Nucleus accumbens (tissue), 56 donors: Measurements from ENCODE around the gene UBASH3B.
A peak's percentile ranks its signal among the peaks of the same experiment; 100 is the strongest.

Source experiments
- DNase-seq, 56 donors: peaks; one replicate each; lab custom pipeline; 2025; lab: John Stamatoyannopoulos, UW

UBASH3B gene

GRCh38 chr11:122777343-122777742 lies 121.8 kb downstream of the UBASH3B start:
- no peak for DNase-seq

GRCh38 chr11:122778148-122778547 lies 122.6 kb downstream of the UBASH3B start:
- peak in 7 of 56 donors; percentile 12 to 70 (median 23) for DNase-seq

DNA sequence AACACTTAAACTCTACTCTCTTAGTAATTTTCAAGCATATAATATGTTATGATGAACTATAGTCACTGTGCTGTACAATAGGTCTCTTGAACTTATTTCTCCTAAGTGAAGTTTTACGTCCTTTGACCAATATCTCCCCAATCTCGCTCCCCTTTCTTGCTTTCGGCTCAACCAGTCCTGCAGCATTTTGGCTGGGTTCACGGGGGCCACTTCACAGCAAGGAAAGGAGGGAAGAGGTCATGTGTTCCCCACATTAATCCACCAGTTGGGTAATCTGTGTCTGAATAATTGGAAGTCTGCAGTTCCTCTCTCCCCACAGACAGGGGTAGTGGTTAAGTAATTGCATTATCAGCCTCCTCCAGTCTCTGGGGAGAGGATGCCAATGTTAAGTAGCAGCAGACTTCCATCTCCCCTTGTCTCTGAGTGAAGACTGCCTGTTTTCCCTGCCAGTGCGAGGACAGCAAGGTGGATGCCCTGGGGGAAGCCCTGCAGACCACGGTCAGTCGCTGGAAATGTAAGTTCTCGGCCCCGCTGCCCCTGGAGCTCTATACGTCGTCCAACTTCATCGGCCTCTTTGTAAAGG lies 123.6 kb downstream of the UBASH3B start:
- DNase-seq = no peak

GRCh38 chr11:122780296-122780949 lies 124.9 kb downstream of the UBASH3B start:
- DNase-seq = no peak

- peak in 55 of 56 donors; percentile 23 to 90 (median 70) for DNase-seq
Observed at GRCh38 chr11:122781378-122782195, 126.1 kb downstream of the UBASH3B start.

DNA sequence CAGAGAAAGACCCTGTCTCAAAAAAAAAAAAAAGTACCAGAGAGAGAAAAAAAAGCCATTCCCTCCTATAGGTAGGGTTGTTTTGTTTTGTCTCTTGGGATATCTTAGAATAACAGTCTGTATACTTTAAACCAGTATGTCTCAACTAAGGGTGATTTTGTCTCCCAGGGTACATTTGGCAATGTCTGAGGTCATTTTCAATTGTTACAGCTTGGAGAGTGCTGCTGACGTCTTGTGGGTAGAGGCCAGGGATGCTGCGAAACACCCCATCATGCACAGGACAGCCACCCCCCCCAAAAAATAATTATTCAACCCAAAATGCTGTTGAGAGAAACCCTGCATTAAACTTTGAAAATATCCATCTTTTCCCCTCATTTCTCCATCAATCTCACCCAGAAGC lies 126.7 kb downstream of the UBASH3B start:
- DNase-seq = no peak

GRCh38 chr11:122784325-122784955 lies 128.9 kb downstream of the UBASH3B start:
- DNase-seq = no peak

GRCh38 chr11:122785031-122785541 lies 129.6 kb downstream of the UBASH3B start:
- DNase-seq = no peak

DNA sequence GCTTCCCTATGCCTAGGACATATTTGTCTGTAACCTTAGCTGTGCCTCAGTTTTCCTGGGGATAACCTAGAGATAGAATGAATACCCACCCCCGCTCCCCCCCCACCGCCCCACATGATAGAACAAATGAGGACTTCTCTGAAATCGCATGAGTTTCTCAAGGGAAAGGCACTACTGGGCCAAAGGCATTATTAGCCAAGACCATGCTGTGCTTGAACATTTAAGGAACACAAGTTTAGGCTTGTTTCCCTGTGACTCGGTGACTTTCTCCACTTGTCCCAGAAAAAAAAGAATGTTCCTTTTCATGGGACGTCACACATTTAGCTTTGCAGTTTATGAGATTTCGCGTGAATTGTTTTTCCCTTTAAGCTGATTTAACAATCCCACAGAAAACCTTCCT lies 131.4 kb downstream of the UBASH3B start:
- no peak for DNase-seq

- DNase-seq = no peak
Observed at GRCh38 chr11:122788781-122789535, 133.4 kb downstream of the UBASH3B start.

GRCh38 chr11:122789907-122790306 lies 134.4 kb downstream of the UBASH3B start:
- DNase-seq = no peak

GRCh38 chr11:122791411-122791810 lies 135.9 kb downstream of the UBASH3B start:
- DNase-seq = no peak

DNA sequence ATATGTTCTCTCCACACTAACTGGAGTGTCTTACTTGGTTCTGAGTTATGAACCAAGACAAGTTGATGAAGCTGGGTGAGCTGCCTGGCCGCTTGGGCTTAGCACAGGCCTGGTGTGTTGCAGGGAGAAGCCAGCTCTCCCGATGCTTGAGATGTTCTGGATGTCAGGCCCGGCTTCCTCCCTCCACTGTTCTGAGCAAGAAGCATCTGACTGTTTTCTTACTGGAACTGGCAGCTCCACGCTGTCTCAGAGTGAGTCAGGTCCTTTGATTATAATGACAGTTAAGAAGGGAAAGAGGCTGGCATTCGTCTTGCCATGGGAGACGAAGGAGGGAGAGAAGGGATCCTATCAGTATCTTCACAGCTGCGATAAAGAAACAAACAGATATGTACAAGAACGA lies 136.3 kb downstream of the UBASH3B start:
- peak in 25 of 56 donors; percentile 7 to 66 (median 25) for DNase-seq

DNA sequence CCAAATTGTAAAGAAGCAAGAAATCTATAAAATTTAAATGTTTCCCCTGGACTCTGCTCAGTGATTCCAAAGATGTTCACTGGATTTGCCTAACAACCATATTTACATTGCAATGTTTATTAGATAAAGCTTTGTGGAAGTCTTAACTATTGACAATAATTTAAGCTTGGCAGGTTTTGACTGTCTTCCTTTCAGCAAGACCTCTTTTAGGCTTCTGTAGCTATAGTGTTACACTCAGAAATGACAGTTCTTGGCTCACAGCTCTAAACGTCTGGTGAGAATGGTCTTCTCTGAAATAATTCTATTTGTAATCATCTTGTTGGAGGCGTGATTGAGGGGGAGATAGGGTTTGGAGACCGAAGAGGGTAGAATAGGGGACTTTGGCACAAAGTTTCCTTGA lies 138.0 kb downstream of the UBASH3B start:
- no peak for DNase-seq

- no peak for DNase-seq
Observed at GRCh38 chr11:122795307-122795706, 139.8 kb downstream of the UBASH3B start.

GRCh38 chr11:122796128-122796717 lies 140.7 kb downstream of the UBASH3B start:
- DNase-seq = peak in 8 of 56 donors; percentile 9 to 60 (median 16)

DNA sequence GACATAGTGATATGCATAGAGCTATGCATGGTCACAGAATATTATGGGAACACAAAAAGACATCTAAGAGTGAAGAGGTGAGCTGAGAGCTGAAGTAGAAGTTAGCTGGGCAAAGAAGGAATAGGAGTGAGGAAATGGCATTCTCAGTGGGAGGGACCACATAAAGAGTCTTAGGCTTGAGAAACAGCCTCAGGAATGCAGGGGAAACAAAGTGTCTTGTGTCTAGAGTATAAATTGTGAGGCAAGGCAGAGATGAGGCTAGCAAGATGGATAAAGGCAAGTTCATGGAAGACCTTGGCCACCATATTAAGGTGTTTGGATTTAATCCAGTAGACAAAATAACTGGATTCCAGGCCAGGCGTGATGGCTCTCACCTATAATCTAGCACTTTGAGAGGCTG lies 142.1 kb downstream of the UBASH3B start:
- no peak for DNase-seq

DNA sequence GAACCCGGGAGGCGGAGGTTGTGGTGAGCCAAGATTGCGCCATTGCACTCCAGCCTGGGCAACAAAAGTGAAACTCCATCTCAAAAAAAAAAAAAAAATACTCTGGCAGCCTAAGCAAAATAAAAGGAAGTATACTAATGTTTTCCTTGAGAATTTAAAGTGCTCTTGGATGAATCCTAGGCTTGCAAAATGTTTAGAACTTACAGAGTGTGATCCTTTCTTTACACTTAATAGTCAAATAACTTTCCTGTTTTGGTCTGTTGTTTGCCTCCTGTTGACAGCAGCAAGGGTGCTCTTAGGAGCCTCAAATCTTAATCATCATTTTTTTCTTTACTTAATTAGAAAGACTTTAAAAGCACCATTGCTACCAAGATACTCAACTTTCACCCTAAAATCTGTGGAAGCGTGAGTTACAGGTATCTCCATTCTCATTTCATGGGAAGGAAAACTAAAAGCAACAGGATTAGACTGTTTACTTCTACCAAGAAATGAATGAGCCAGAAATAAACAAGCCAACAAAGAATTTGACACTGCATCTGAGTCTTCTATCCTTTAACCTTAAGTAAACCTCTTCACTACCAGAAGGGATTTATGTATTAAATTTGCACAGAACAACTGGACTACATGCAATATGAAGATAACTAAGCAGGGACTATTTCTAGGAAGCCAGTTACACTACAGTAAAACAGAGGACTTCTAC lies 144.0 kb downstream of the UBASH3B start:
- DNase-seq = no peak

GRCh38 chr11:122802876-122803275 lies 147.4 kb downstream of the UBASH3B start:
- DNase-seq = no peak
